NCI-H2227 (cell line): ENCODE data around the gene SPACA4.

ENCODE experiments used
- DNase-seq: peaks from one replicate; lab custom pipeline; 2025; ENCODE audit not compliant: unreplicated experiment; lab: John Stamatoyannopoulos, UW

Gene SPACA4

DNA sequence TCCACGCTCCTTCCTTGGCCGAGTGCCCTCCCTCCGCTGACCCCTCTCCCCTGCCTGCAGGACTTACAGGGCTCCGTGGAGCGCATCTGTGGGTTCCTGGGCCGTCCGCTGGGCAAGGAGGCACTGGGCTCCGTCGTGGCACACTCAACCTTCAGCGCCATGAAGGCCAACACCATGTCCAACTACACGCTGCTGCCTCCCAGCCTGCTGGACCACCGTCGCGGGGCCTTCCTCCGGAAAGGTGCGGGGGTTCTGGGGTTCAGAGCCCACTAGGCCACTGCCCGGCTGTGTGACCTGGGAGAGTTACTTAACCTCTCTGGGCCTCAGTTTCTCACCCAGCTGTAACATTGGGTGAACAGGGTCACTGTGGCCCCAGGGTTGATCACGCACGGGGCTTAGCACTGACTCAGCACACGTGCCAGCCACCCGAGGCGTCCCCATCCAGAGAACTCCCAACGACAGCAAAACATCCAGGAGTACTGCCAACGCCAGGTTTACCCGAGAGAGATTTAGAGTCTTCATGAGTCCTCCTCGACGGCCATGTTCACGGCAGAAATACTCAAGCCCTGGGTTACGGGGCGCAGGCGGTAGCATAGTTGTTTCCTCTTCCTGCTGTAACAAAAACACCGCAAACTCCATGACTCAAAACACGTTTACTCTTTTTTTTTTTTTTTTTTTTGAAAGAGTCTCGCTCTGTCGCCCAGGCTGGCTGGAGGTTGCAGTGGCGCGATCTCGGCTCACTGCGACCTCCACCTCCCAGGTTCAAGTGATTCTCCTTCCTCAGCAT is 9.7 kb upstream of the SPACA4 start:
- DNase-seq, result no peak

DNA sequence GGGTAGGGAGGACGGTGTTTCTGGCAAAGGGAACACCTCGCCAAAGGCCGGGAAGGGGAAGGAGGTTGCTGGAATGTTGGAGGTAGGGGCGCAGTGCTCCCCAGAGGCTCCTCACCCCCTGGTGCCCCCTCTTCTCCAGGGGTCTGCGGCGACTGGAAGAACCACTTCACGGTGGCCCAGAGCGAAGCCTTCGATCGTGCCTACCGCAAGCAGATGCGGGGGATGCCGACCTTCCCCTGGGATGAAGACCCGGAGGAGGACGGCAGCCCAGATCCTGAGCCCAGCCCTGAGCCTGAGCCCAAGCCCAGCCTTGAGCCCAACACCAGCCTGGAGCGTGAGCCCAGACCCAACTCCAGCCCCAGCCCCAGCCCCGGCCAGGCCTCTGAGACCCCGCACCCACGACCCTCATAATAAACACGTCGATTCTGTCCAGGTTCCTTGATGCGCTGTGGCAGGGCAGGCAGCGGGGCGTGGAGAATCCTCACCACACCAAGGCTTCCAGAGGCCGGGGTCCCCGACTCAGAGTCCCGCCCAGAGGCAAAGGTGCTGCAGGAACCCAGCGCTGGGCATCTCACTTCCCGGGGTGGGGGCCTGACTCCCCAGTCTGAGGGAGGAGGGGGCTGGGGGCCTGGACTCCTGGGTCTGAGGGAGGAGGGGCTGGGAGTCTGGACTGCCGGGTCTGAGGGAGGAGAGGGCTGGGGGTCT is 7.4 kb upstream of the SPACA4 start:
- DNase-seq, result no peak

DNA sequence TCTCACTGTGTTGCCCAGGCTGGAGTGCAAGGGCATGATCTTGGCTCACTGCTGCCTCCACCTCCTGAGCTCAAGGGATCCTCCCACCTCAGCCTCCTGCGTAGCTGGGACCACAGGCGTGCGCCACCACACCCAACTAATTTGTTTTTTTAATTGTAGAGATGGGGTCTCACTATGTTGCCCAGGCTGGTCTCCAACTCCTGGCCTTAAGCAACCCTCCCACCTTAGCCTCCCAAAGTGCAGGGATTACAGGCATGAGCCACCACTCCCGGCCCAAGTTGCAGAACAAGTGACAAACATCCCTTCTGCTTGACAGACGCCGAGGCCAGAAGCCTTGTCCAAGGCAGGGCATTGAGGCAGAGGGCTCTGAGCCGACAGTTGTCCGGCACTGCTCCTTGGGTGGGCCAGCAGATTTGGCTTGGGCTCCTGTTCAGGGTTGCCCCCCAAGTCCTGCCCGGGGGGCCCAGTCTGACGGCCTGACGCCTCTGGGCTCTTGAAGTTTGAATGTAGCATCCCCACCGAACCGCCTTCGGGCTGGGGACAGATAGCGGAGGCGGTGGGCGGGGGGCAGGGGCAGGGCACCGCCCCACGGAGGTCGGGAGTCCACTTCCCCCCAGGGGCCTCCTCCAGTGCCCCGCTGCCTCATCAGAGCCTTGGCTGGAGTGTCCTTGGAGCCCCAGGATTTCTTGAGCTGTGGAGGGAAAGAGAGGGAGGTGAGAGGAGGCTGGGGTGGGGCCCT is 5.7 kb upstream of the SPACA4 start:
- no peak for DNase-seq

DNA sequence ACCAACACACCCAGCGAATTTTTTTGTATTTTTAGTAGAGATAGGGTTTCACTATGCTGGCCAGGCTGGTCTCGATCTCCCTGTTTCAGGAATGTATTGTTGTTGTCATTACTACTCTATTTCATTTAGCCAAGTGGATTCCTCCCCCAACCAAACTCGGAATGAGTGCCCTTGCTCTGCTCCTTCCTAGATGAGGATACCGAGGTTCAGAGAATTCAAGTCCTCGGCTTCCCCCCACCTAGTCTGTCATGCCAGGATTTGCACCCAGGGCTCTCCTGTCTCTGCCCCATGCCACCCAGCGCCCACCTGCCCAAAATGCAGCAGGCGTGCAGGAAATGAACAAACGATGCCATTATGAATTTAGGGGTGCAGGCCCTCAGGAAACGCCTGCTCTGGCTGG is 3.5 kb upstream of the SPACA4 start:
- DNase-seq, result no peak

DNA sequence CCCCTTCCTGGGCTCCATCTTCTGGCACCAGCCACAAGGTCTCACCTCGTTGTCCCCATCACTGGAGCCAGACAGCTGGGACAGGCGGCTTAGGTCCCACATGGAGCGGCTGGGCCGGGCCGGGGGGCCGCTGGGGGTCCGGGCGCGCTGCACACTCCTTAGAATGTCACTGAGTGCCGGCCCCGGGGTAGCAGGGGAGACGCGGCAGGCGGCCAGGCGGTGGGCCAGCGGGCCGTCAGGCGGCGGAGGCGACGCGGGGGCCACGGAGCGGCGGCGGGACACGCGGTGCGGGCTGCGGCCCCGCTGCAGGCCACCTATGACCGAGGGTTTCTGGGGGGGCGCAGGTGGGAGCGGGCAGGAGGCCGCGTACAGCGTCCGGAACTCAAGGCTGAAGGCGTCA is 3.1 kb upstream of the SPACA4 start:
- DNase-seq, result no peak

DNA sequence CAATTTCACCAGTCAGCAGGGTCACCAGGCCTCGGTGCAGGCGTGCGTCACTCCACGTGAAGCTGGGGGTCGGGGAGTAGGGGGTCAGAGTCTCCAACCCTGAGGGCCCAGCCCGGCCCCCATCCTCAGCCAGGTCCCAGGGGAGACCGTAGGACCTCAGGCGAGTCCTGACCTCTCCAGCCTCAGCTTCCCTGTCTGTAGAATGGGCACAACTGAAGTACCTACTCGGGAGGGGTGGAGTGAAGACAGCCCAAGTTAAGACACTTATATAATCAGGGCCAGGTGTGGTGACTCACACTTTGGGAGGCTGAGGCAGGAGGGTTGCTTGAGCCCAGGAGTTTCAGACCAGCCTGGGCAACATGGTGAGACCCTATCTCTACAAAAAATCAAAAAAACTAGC is 2.7 kb upstream of the SPACA4 start:
- DNase-seq, result no peak

DNA sequence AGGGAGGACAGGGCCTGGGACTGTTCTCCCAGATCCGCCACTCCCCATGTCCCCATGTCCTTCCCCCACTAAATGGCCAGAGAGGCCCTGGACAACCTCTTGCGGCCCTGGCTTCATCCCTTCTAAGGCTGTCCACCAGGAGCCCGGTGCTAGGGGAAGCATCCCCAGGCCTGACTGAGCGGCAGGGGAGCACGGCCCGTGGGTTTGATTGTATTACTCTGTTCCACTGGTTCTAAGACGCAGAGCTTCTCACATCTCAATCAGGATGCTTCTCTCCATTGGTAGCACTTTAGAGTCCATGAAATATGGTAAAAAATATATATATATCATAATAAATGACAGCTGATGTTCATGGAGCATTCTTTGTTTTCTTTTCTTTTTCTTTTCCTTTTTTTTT is 815 bp downstream of the SPACA4 start:
- DNase-seq, result no peak

DNA sequence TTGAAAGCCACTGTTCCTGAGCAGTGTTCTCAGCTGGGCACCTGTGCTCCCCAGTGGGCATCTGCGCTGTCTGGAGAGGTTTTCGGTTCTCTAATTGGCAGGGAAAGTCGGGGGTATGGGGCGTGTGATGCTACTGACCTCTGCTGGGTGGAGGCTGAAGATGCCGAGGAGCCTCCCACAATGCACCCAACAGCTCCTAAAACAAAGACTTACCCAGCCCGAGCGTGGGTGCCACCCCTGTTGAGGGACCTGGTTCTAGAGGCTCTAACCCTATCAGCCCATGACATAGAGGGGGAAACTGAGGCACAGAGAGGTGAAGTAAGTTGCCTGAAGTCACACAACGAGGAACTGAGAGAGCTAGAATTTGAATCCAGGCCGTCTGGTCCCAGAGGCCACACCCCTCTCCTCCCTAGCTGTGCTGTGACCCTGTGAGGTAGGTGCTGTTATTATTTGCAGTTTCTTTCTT is 2.3 kb downstream of the SPACA4 start:
- no peak for DNase-seq

DNA sequence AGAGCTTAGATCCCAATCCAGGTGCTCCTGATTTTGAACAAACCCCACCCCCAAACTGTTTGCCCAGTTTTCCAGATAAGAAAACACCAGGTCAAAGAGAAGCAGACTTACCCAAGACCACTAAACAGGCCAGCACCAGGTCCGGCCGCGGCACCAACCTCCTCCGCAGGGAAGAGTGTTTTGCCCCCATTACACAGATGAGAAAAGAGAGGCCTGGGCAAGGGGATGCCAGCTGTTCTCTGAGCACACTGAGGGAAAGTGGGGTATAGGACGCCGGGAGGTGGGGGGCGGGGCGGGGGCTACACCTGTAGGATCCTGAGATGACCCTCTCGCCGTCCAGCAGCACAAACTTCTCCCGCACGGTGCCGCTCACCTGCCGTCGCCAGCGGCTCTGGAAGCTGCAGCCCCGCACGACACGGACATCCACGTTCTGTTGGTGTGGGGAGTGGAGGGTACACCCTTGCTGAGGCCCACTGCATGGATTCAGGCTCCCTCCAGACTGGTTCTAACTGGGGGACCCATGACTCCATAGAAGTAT is 3.1 kb downstream of the SPACA4 start:
- DNase-seq, result no peak

DNA sequence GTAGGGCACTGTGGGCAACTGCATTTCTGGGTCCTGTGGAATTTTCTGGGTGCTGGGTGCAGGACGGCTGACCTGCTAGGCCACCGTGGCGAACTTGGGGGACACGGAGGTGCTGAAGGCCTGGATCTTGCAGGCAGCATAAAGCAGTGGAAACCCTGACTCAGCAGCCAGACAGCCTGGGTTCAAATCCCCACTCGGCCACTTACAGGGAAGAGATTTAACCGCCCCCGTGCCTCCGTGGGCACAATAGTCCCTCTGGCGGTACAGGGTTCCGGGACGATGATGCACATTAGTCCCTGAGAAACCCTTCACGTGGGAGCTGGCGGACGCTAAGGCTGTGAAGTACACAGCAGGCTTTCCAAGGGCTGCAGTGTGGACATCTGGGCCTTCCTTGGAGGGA is 5.3 kb downstream of the SPACA4 start:
- no peak for DNase-seq

DNA sequence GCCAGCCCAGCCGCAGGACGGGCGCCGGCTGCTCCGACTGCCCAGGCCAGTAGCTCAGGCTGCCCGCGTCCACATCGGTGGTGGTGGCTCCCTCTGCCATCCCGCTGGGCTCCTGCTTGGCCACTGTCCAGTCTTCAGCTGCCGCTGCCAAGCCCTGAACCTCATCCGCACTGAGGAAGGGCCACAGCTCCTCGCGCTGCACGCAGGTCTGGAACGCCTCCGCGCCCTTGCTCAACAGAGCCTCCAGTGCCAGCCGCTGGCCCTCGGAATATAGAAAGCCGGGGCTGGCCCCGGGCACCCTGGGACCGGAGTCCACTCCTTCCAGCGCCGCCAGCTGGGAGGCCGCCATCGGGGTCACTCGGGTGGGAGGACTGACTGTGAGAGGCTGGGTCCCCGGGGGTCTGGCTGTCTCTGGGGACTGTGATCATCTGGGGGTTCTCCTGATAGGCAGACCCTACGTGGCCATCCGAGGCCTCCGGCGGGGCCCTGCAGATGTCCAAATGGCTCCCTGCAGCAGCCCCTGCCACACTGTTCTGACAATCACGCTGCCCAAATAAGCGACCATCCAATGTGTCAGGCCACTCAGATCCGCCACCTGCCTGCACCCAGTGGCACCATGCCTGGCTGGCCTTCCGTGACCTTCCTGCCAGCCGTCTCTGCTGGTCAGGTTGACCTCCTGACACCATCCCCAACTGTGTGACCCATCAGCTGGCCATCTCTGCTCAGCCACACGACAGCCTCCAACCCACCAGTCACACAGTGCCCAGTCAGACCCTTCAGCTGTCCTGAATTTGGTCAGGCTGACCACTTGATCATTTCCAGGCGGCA is 6.7 kb downstream of the SPACA4 start:
- DNase-seq, result no peak

DNA sequence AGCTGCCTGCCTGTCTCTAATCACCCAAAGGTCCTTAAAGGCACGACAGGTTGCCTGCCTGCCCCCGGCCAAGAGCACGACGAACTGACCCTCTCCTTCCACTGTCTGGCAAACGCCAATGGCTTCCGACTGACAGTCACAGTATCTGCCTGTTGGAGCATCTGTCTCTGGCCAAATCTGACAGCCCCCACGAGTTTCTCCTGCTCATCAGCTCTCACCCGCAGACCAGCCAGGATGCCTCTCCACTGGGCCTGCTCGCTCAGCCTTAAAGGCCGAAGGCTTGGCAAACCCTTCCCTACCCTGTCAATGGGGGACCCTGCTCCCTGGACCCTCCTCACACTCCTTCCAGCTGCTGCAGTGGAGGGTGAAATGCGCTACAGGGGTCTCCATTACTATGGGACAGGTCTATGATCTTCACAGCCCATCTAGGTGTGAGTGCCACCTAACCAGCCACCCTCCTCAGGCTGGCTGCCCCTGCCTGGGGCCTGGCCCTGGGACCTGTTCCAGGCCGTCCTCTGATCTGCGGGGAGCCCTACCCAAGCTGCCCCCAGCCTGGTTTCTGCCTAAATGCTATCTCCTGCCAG is 7.4 kb downstream of the SPACA4 start:
- no peak for DNase-seq

DNA sequence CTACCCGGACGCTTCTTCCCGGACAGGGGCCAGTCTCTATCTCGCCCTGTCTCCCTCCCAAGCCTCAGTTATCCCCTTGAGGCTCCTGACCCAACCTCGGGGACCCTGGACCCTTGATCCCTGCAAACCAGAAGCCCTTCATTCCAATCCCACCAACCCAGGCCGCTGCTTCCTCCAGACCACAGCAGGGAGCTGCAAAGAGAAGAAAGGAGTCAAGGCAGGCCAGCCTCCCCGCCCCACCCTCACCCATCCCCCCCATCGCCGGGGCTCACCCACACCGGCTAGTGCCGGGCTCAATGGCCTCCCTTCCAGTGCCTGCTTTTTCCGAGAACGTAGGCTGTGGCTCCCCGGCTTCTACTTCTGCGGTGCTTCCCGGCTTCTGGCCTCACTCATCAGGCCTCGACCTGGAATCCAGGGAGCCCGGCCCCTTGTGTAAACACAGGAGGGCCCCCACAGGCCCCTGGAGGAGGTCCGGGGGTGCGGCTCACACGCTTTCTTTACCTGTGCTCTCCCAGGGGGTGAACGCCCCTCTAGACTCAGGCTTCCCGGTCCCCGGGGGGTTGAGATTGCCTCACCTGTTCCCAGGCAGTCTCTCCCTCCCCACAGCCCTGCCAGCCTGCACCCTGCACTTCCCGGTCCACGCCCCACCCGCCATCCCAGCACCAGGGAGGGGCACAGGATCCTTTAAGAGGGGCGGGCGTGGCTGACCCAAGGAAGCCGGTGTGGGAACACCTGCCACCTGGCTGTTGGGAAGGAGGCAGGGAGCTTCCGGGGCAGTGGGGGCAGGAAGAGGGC is 8.1 kb downstream of the SPACA4 start, which contains the start of gene FAM83E:
FAM83E (minus strand) TSS at position 641 of the 795 bp plus-strand sequence. CDS start 1,704 bp downstream, outside the sequence.
- DNase-seq, result no peak

DNA sequence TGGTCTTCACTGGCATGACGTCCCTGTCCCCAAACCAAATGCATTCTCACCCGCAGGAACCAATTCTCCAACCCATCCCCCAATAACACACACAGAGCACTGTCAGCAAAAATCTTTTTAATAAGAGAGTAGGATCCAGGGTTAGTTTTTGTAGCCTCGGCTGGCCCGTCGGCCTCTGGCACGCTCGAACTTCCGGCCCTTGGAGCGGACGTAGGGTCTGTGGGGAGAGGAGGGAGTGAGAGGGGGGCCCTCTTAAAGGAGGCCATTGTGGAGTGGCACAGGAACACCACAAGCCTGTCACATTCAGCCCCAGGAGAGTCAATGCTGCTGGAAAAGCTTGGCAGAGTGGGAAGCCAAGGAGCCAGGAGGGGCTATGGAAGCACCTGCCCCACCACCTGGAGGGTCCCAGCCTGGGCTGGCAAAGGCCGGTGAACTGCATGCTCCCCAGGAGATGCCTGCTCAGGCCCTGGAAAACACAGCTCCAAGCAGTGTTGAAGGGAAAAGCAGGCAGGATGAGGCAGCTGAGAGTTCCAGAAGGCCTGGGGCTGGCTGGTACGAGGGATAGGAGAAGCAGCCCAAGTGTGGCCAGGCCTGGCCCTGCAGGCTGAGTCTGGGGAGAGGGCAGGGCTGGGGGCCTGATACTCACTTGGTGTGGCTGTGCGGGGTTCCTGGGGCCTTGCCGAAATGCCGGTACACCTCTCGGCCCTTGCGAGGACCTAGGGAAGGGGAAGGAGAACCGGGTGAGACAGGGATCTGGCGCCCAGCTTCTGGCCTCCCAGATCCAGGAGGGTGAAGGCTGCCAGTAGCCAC is 8.9 kb downstream of the SPACA4 start:
- DNase-seq, result no peak

DNA sequence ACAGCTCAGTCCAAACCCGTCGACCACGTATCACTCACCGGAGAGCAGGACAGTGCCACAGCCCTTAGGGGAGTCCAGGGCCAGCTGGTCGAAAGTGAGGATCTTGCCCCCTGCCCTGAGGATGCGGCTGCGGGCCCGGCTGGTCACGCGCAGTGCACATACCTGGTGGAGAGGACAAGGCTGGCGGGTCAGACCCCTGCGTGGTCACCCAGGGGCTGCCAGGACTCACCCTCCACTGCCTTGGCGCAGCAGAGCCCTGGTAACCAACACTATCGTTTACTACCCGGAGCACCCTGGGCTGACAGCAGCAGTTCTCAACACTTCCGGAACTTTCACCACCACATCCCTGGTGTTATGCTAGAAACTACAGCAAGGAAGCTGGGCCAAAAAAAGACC is 9.5 kb downstream of the SPACA4 start:
- DNase-seq, result no peak

DNA sequence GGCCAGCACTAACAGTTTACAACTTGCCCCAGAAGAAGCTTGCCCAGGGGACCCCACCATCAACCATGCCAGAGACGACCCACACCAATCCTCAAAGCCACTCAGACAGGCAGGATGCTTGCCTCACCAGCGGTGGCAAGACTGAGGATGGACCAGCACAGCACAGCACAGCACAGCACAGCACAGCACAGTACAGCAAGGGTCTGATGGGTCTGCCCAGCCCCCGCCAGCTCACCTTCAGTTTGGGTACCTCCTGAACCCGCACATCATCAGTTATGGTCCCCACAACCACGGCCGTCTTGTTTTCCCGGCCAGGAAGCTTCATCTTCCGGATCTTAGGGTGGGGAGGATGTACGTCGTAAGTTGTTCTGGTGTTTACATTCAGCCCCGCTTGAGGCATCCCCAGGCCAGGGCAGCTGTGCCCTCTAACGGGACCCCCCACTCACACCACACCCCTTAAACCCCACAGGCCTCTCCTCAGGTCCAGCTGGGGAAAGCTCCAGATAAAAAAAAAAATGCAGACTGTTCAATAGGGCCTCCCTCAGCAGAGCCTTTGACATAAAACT is 10.0 kb downstream of the SPACA4 start:
- no peak for DNase-seq

DNA sequence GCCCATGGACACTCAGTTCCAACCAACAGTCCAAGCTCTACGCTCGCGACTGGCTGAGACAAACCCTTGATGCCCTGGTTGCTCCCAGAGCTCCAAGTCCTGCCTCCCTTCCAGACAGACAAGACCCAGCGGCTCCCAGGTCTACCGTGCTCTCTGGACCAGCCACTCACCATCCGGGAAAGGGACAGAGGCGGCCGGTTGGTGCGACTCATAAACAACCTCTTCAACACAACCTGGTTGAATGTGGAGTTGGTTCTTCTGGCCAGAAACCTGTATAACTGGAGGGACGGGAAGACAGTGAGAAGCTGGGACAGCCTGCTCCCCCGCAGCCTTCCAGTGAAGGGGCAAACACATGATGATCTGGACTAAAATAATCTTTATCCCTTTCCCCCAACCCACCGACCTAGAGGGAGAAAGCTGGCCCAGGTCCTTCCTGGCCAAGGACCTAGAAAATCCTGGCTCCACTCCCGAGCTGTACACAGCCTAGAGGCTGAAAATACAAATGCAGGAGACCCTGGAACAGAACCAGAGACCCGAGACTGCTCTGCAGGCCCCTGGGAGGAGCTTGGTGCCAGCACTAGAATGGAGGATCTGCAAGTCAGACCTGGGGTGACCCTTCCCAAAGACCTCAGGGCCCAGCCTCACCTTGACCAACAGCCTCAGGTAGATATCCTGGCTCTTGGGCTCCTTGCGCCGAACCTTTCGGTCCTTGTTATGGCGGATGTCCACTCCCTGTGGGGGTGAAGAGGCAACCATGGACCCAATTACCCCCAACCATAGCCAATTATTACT is 10.8 kb downstream of the SPACA4 start:
- DNase-seq, result no peak
